GM12878 (cell line): Measurements from ENCODE around the gene SNCB. TPM values are rescaled to one million over a fixed set of nuclear protein-coding genes. Genes with fewer than 3 reads are reported as not detected.

Experiments
- ATAC-seq: fragments of 200-7000 bp; cut with Tn5 transposase; 3 replicates; pipeline ENCODE4 v1.9.1; 2020; ENCODE audit warnings: mild to moderate bottlenecking, moderate library complexity
- BruUV-seq: library from RNA; stranded (reverse); fragments of 400-500 nt; replicated peaks from 2 replicates; lab custom pipeline; 2021; lab: Mats Ljungman, UMichigan
- CTCF ChIA-PET: fragments of 300-600 bp; sonication (Branson Sonifier 250); formaldehyde crosslinking; extraction: SDS; loops from one replicate; lab custom pipeline; 2021; ENCODE audit warnings: inconsistent platforms; lab: Yijun Ruan, JAX
- POLR2A ChIA-PET: fragments of 350-600 bp; formaldehyde crosslinking; extraction: SDS; loops from one replicate; lab custom pipeline; 2021; ENCODE audit warnings: inconsistent platforms; lab: Charles Lee
- RAD21 ChIA-PET: fragments of 300-600 bp; sonication (Branson Sonifier 250); formaldehyde crosslinking; loops from one replicate; lab custom pipeline; 2023; ENCODE audit warnings: antibody characterized with exemption; ENCODE audit not compliant: unreplicated experiment; lab: Charles Lee
- SMC1A ChIA-PET: fragments of 300-600 bp; sonication (Branson Sonifier 250); formaldehyde crosslinking; loops from one replicate; lab custom pipeline; 2023; ENCODE audit not compliant: unreplicated experiment, uncharacterized antibody; lab: Charles Lee
- DNase-seq: peaks from one replicate; pipeline ENCODE4 v3.0.0-alpha.2; 2011; ENCODE audit warnings: low read depth, low spot score
- FAIRE-seq: peaks from 3 replicates; lab custom pipeline; 2011; peaks lifted over from hg19 to GRCh38; lab: Jason Lieb, UNC
- H2AFZ ChIP-seq: 2 replicates; pipeline ENCODE4 v1.6.0; 2011; ENCODE audit warnings: low read depth, low read length, control low read depth; ENCODE audit not compliant: control insufficient read depth
- H3K27ac ChIP-seq: 2 replicates; pipeline ENCODE4 v1.5.1; 2011; ENCODE audit warnings: control low read depth; ENCODE audit not compliant: control insufficient read depth, insufficient read depth
- H3K27me3 ChIP-seq, 2 experiments: replicated peaks in 1 of 2; 2 replicates each; pipeline versions ENCODE4 v1.6.0 to v1.6.1; 2011; ENCODE audit warnings: low read length in 1 of 2; ENCODE audit not compliant: control insufficient read depth in 2 of 2, insufficient read depth in 2 of 2
- H3K36me3 ChIP-seq, 2 experiments: 2 replicates each; pipeline ENCODE4 v1.5.1; 2011; ENCODE audit warnings: low read length in 1 of 2; ENCODE audit not compliant: control insufficient read depth in 2 of 2, insufficient read depth in 2 of 2
- H3K4me1 ChIP-seq: 2 replicates; pipeline ENCODE4 v1.6.1; 2011; ENCODE audit warnings: mild to moderate bottlenecking, low read length, moderate library complexity, mixed read lengths; ENCODE audit not compliant: control insufficient read depth, insufficient read depth
- H3K4me2 ChIP-seq: 2 replicates; pipeline ENCODE4 v1.6.0; 2011; ENCODE audit warnings: control low read depth; ENCODE audit not compliant: control insufficient read depth, insufficient read depth
- H3K4me3 ChIP-seq: fragments of 200-600 bp; sonication (generic); 2 replicates; pipeline ENCODE4 v1.5.1; 2016
- H3K79me2 ChIP-seq: 2 replicates; pipeline ENCODE4 v1.6.0; 2011; ENCODE audit warnings: low read length; ENCODE audit not compliant: control insufficient read depth, insufficient read depth
- H3K9ac ChIP-seq: 2 replicates; pipeline ENCODE4 v1.8.0; 2011; ENCODE audit warnings: low read length, control low read depth, mixed read lengths; ENCODE audit not compliant: control insufficient read depth, insufficient read depth
- H3K9me3 ChIP-seq: replicated peaks from 3 replicates; pipeline ENCODE4 v1.5.1; 2011; ENCODE audit warnings: mild to moderate bottlenecking, low read length; ENCODE audit not compliant: control insufficient read depth, insufficient read depth
- H4K20me1 ChIP-seq: 2 replicates; pipeline ENCODE4 v1.6.0; 2011; ENCODE audit not compliant: control insufficient read depth, insufficient read depth
- E4F1 ChIP-seq: fragments of 450-650 bp; IDR thresholded peaks from 2 replicates; pipeline ENCODE4 v1.6.1; 2018; ENCODE audit warnings: borderline replicate concordance, mild to moderate bottlenecking; ENCODE audit not compliant: partially characterized antibody
- EED ChIP-seq: sonication (generic); IDR thresholded peaks from 2 replicates; pipeline ENCODE4 v1.6.1; 2016; ENCODE audit warnings: antibody characterized with exemption, low read depth
- FOS ChIP-seq: IDR thresholded peaks from 3 replicates; pipeline ENCODE4 v1.6.1; 2011; ENCODE audit warnings: borderline replicate concordance; ENCODE audit not compliant: insufficient read length; ENCODE audit errors: extremely low read depth
- IRF3 ChIP-seq: fragments of 450-650 bp; IDR thresholded peaks from 2 replicates; pipeline ENCODE4 v1.6.1; 2014; ENCODE audit warnings: mild to moderate bottlenecking
- NFIC ChIP-seq: IDR thresholded peaks from 2 replicates; pipeline ENCODE4 v1.6.1; 2012; ENCODE audit warnings: low read depth, mild to moderate bottlenecking, inconsistent platforms, low read length, moderate library complexity
- NR2C1 ChIP-seq: fragments of 450-650 bp; IDR thresholded peaks from 2 replicates; pipeline ENCODE4 v1.6.1; 2017; ENCODE audit warnings: antibody characterized with exemption, mild to moderate bottlenecking, moderate library complexity
- PAX8 ChIP-seq: fragments of 450-650 bp; IDR thresholded peaks from 2 replicates; pipeline ENCODE4 v1.6.1; 2017; ENCODE audit warnings: mild to moderate bottlenecking, moderate library complexity
- PML ChIP-seq: IDR thresholded peaks from 2 replicates; pipeline ENCODE4 v1.6.1; 2012; ENCODE audit warnings: low read length, inconsistent platforms
- SIX5 ChIP-seq: IDR thresholded peaks from 2 replicates; pipeline ENCODE4 v1.6.1; 2011; ENCODE audit warnings: mild to moderate bottlenecking, low read depth, low read length, moderate library complexity; ENCODE audit not compliant: severe bottlenecking
- SMARCA5 ChIP-seq: fragments of 450-650 bp; IDR thresholded peaks from 2 replicates; pipeline ENCODE4 v1.6.1; 2017; ENCODE audit warnings: mild to moderate bottlenecking
- SPI1 ChIP-seq: IDR thresholded peaks from 2 replicates; pipeline ENCODE4 v1.6.1; 2011; ENCODE audit warnings: low read depth, mild to moderate bottlenecking, low read length, moderate library complexity, borderline replicate concordance; ENCODE audit not compliant: insufficient read depth
- SUZ12 ChIP-seq: fragments of 200-600 bp; sonication (generic); IDR thresholded peaks from one replicate; pipeline ENCODE4 v1.6.1; 2018; ENCODE audit warnings: antibody characterized with exemption, mild to moderate bottlenecking; ENCODE audit not compliant: unreplicated experiment
- TCF12 ChIP-seq: IDR thresholded peaks from 2 replicates; pipeline ENCODE4 v1.6.1; 2011; ENCODE audit warnings: low read depth, mild to moderate bottlenecking, low read length
- WRNIP1 ChIP-seq: IDR thresholded peaks from 2 replicates; pipeline ENCODE4 v1.6.1; 2011; ENCODE audit warnings: low read depth, low read length, improper control_type of control experiment, borderline replicate concordance
- WGBS: methylation state at CpG from one replicate; pipeline ENCODE4 v1.1.6; 2016; ENCODE audit warnings: low lambda C conversion rate; ENCODE audit not compliant: insufficient replicate concordance, insufficient coverage; ENCODE audit errors: missing lambda C conversion rate; 5-methylcytosine and 5-hydroxymethylcytosine counted together
- in situ Hi-C: fragments of 300-500 bp; cut with MboI; formaldehyde crosslinking; loops from 9 replicates; pipeline ENCODE4 v1.14.3; 2018; ENCODE audit warnings: mixed read lengths
- intact Hi-C: fragments of 100-400 bp; cut with micrococcal nuclease; formaldehyde crosslinking; loops from one replicate; pipeline ENCODE4 v1.14.2; 2022; ENCODE audit not compliant: unreplicated experiment
- polyA plus RNA-seq, 11 experiments: library from polyadenylated mRNA; depleted of rRNA in 4 of 11; unstranded in 6 of 11; stranded (reverse) in 5 of 11; fragments of >200 nt; fragmentation: Nextera tagmentation in 4 of 11; fragmentation: Illumina TruSeq in 1 of 11; extraction: Ambion mirVana in 4 of 11; extraction: Trizol in 1 of 11; gene quantifications; 1 replicate in 1 of 11; 2 replicates in 10 of 11; pipeline versions ENCODE4 v1.2.1 to v1.2.3, GENCODE V29; 2011 to 2016; ENCODE audit warnings: inconsistent platforms in 2 of 11, missing spikeins in 2 of 11, low read depth in 1 of 11
- total RNA-seq, 4 experiments: library from RNA; depleted of rRNA in 3 of 4; stranded (reverse); fragments of >200 nt in 3 of 4; fragmentation: Illumina TruSeq in 1 of 4; extraction: Trizol in 1 of 4; gene quantifications; 2 replicates each; pipeline versions ENCODE4 v1.2.1 to v1.2.3, GENCODE V29; 2013 to 2021

SNCB gene
- total and polyA plus RNA-seq, 10 of the 15 experiments (the other 5 are each of a cell fraction or from before 2014, with no cell fraction given) = 0.75 TPM; not detected in 9

- TF ChIP-seq E4F1 = no peak
- TF ChIP-seq TCF12 = no peak
- TF ChIP-seq FOS = no peak
- no peak for TF ChIP-seq PML
- no peak for TF ChIP-seq SIX5
- no peak for TF ChIP-seq PAX8
- no peak for TF ChIP-seq NR2C1
- no peak for TF ChIP-seq SPI1
- TF ChIP-seq, all 136 proteins: peak for 0
Measured at GRCh38 chr5:176651472-176651980, 21.2 kb upstream of the SNCB start (continued).

- in situ Hi-C loops = loop anchor here (5.0 kb wide), 1 partner anchor 462 kb away; no protein-coding TSS in a partner anchor
- H4K20me1 ChIP-seq = no peaks in the 10 kb centered on the region
- H3K79me2 ChIP-seq = no peaks in the 10 kb centered on the region
- FAIRE-seq (no peak), DNase-seq (no peak), ATAC-seq (no peak)
- H2AFZ ChIP-seq = no peak overlapping the region
- RAD21 ChIA-PET = interaction anchor here (1.2 kb wide), 1 partner anchor 10 kb away, joined by 5 read pairs; no protein-coding TSS in a partner anchor
- no peaks in the 10 kb centered on the region for H3K27me3 ChIP-seq
- 74% methylated on average over 8 of the region's 8 CpGs for WGBS
- peaks cover 36% of the 10 kb centered on the region for H3K4me1 ChIP-seq
- H3K27ac ChIP-seq = no peak overlapping the region
- intact Hi-C loops = no loop called here
- CTCF ChIA-PET = interaction anchor here (0.9 to 3.2 kb wide), 3 partner anchors 8 to 11 kb away, joined by 3 to 17 read pairs (median 4); no protein-coding TSS in a partner anchor
- H3K9ac ChIP-seq = no peak overlapping the region
- H3K36me3 ChIP-seq = no peaks in the 10 kb centered on the region; a peak in 1 of 4 replicates
- no peak overlapping the region for H3K4me2 ChIP-seq
- SMC1A ChIA-PET = no interaction called here
- H3K4me3 ChIP-seq = no peak overlapping the region
- POLR2A ChIA-PET = interaction anchor here (0.7 kb wide), 1 partner anchor 14 kb away, joined by 3 read pairs; no protein-coding TSS in a partner anchor
- H3K9me3 ChIP-seq = no peaks in the 10 kb centered on the region
- BruUV-seq = no TSS peak
- TF ChIP-seq SMARCA5 = no peak
- no peak for TF ChIP-seq NFIC
- TF ChIP-seq IRF3 = no peak
- TF ChIP-seq E4F1 = no peak
- no peak for TF ChIP-seq SUZ12
- TF ChIP-seq EED = no peak
- no peak for TF ChIP-seq WRNIP1
Measured at GRCh38 chr5:176650354-176650884, 20.1 kb upstream of the SNCB start.
